Left lung (tissue), 10 donors: ENCODE measurements around the gene RTF1. TPM values are rescaled to one million over a fixed set of nuclear protein-coding genes. Genes with fewer than 3 reads are reported as not detected.

Experiments
- ATAC-seq: fragments of 200-7000 bp; cut with Tn5 transposase; one replicate; pipeline ENCODE4 v1.9.1; 2020; ENCODE audit warnings: moderate library complexity
- DNase-seq, 4 donors: peaks; one replicate each; pipeline ENCODE4 v3.0.0-alpha.2; 2013 to 2020
- H3K27ac ChIP-seq, 2 donors: fragments of 200-600 bp; sonication (generic) in 1 of 2; one replicate each; pipeline versions ENCODE4 v1.5.0 to v1.8.0; 2020 to 2021
- H3K27me3 ChIP-seq, 2 donors: fragments of 200-600 bp; sonication (generic) in 1 of 2; one replicate each; pipeline versions ENCODE4 v1.5.0 to v1.8.0; 2020 to 2021
- H3K36me3 ChIP-seq, 2 donors: fragments of 200-600 bp; sonication (generic) in 1 of 2; one replicate each; pipeline versions ENCODE4 v1.5.0 to v1.8.0; 2020 to 2021
- H3K4me1 ChIP-seq, 2 donors: fragments of 200-600 bp; one replicate each; pipeline ENCODE4 v1.8.0; 2021
- H3K4me3 ChIP-seq, 2 donors: fragments of 200-600 bp; sonication (generic) in 1 of 2; one replicate each; pipeline versions ENCODE4 v1.5.0 to v1.8.0; 2020 to 2021; ENCODE audit warnings: mild to moderate bottlenecking in 1 of 2
- H3K9me3 ChIP-seq, 2 donors: fragments of 200-600 bp; sonication (generic) in 1 of 2; one replicate each; pipeline versions ENCODE4 v1.5.0 to v1.8.0; 2020 to 2021
- intact Hi-C, 2 donors: fragments of 100-400 bp; cut with DNase I; formaldehyde crosslinking; loops; one replicate each; pipeline versions ENCODE4 v1.11.2 to v1.14.2; 2022
- polyA plus RNA-seq, 6 donors: library from polyadenylated mRNA; unstranded; fragments of 120-200 nt; gene quantifications; one replicate each; pipeline ENCODE4 v1.2.1, GENCODE V29; 2013; ENCODE audit not compliant: insufficient read length in 6 of 6
- total RNA-seq, 2 donors: library from RNA; stranded (reverse); fragmentation: NEBNext Ultra II Directional; extraction: Animal tissue kit (Norgen Biotek cat#: 25700); gene quantifications; one replicate each; pipeline ENCODE4 v1.2.1, GENCODE V29; 2021
- TF ChIP-seq, protein P1 (sequence below), 2 donors: fragments of 200-600 bp; sonication (generic) in 1 of 2; IDR thresholded peaks; one replicate each; pipeline versions ENCODE4 v1.5.0 to v1.8.0; 2021; ENCODE audit warnings: antibody characterized with exemption in 2 of 2
- donor health status: DM: no; HTN: yes; CAD: no.
- donor health status: DM: no; HTN: no; CAD: no.

The RTF1 gene
- total and polyA plus RNA-seq, 8 donors, result 22.3 to 70.6 (median 69.2) TPM

DNA sequence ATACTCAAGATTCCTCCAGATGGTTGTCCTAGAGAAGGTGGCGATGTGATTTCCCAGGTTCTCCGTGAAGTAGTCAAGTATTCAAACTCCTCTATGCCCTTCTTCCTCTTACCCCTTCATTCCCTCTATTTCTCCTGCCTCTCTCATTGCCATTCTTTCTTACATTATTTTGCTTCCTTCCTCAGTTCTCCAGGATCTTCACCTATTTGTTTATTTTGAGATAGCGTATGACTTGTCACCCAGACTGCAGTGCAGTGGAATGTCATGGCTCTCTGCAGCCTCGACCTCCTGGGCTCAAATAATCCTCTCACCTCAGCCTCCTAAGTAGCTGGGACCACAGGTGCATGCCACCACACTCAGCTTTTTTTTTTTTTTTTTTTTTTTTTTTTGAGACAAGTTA is 75.0 kb downstream of the RTF1 start:
- Histone ChIP-seq H3K36me3 (no peaks in the 10 kb centered on the region), H3K27me3 (peaks cover 22 to 65% of the 10 kb centered on the region in 2 donors), H3K27ac (no peak overlapping the region), H3K4me1 (peaks cover 25 to 40% of the 10 kb centered on the region in 2 donors), H3K9me3 (no peaks in the 10 kb centered on the region), H3K4me3 (no peak overlapping the region)
- no peak for ATAC-seq
- TF ChIP-seq, protein P1, sequence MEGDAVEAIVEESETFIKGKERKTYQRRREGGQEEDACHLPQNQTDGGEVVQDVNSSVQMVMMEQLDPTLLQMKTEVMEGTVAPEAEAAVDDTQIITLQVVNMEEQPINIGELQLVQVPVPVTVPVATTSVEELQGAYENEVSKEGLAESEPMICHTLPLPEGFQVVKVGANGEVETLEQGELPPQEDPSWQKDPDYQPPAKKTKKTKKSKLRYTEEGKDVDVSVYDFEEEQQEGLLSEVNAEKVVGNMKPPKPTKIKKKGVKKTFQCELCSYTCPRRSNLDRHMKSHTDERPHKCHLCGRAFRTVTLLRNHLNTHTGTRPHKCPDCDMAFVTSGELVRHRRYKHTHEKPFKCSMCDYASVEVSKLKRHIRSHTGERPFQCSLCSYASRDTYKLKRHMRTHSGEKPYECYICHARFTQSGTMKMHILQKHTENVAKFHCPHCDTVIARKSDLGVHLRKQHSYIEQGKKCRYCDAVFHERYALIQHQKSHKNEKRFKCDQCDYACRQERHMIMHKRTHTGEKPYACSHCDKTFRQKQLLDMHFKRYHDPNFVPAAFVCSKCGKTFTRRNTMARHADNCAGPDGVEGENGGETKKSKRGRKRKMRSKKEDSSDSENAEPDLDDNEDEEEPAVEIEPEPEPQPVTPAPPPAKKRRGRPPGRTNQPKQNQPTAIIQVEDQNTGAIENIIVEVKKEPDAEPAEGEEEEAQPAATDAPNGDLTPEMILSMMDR (IDR thresholded peaks at IDR 0.05), result no peak
- DNase-seq, result no peak
- intact Hi-C loops, result no loop called here

DNA sequence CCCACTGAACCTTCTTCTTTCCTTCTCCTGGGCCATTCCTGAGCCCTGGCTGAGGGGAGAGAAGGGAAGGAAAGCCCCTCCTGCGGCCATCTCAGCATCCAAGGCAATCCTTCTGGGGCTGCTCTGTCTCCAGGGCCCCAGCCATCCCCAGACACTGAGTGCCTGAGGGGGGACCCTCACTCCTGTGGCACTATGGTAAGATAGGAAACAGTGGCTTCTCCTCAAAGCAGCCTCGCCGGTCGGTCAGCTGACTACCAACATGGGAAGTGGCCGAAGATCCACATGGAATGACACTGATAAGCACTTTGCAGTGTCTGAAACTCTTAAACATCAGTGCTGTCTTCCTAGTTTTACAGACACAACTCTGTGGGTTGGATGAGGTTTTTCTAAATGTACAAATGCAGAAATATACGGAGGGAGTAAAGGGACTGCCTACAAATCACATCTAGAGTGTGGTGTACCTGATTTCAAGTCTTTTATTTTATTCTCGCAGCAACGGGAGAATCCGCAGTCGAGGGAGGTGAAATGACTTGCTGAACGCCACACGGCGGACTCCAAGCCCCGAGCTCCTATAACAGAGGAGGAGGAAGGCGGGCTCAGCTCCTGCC is 75.8 kb downstream of the RTF1 start:
- Histone ChIP-seq H3K36me3 (no peaks in the 10 kb centered on the region), H3K27me3 (peaks cover 22 to 73% of the 10 kb centered on the region in 2 donors), H3K4me3 (peak overlapping the region; percentile 67 to 69), H3K9me3 (no peaks in the 10 kb centered on the region), H3K27ac (peak overlapping the region in 1 of 2 donors; percentile 33), H3K4me1 (peaks cover 25 to 40% of the 10 kb centered on the region in 2 donors)
- ATAC-seq (no peak), DNase-seq (no peak)
- intact Hi-C loops, result no loop called here
- TF ChIP-seq, protein P1 (IDR thresholded peaks at IDR 0.05), result no peak

DNA sequence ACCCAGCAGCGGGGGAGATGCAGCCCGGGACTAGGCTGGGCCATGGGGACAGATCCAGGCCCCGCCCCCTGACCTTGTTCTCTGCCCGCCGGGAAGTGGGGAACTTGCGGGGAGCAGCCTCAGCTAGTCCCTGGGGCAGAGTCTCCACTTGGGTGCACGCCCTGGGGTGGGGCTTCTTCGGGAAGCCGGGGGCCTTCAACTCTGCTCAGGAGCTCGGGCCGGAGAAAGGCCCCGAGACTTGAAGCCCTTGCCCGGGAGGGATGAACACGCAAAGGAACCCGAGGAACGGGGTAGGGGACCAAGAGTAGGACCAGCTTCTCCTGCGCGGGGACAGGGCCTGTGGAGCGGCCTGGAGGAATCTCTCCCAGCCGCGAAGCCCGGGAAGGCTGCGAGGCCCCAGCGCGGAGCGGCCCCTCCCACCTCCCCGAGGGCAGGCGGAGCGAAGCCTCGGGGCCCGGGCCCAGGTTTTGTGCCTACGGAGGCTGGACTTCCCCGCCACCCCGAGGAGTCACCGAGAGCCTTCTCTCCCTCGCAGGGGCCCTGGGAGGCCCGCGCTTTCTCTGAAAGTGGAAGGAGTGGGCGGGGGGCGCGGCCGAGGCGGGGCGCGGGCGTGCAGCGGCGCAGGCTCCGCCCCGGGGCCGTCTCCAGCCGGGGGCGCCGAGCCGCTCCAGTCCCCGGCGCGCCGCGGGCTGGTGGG is 76.5 kb downstream of the RTF1 start, which contains the start of gene ITPKA:
Gene ITPKA, plus strand, starts transcription at position 670 of the 697 bp plus-strand sequence. CDS start 54 bp downstream, outside the sequence.
- Histone ChIP-seq H3K4me3 (peak within 1 kb of the TSS; percentile 67 to 69), H3K27me3 (peaks cover 22 to 79% of the 10 kb centered on the region in 2 donors), H3K27ac (peak within 1 kb of the TSS; percentile 33 to 47), H3K36me3 (no peaks in the 10 kb centered on the region), H3K9me3 (no peaks in the 10 kb centered on the region), H3K4me1 (peaks cover 25 to 40% of the 10 kb centered on the region in 2 donors)
- peak; percentile 89 for ATAC-seq
- TF ChIP-seq, protein P1 (IDR thresholded peaks at IDR 0.05), result no peak
- DNase-seq, result peak; percentile 60 to 92 (median 78)
- intact Hi-C loops, result no loop called here

DNA sequence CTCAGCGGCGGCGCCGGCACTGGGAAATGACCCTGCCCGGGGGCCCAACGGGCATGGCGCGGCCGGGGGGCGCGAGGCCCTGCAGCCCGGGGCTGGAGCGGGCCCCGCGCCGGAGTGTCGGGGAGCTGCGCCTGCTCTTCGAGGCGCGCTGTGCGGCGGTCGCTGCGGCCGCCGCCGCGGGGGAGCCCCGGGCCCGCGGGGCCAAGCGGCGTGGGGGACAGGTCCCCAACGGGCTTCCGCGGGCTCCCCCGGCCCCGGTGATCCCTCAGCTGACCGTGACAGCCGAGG is 77.0 kb downstream of the RTF1 start:
- Histone ChIP-seq H3K27me3 (peaks cover 22 to 84% of the 10 kb centered on the region in 2 donors), H3K4me1 (peaks cover 25 to 40% of the 10 kb centered on the region in 2 donors), H3K9me3 (no peaks in the 10 kb centered on the region), H3K27ac (no peak overlapping the region), H3K36me3 (no peaks in the 10 kb centered on the region), H3K4me3 (peak overlapping the region; percentile 67 to 69)
- ATAC-seq (no peak), DNase-seq (no peak)
- TF ChIP-seq, protein P1 (IDR thresholded peaks at IDR 0.05), result no peak
- intact Hi-C loops, result no loop called here

DNA sequence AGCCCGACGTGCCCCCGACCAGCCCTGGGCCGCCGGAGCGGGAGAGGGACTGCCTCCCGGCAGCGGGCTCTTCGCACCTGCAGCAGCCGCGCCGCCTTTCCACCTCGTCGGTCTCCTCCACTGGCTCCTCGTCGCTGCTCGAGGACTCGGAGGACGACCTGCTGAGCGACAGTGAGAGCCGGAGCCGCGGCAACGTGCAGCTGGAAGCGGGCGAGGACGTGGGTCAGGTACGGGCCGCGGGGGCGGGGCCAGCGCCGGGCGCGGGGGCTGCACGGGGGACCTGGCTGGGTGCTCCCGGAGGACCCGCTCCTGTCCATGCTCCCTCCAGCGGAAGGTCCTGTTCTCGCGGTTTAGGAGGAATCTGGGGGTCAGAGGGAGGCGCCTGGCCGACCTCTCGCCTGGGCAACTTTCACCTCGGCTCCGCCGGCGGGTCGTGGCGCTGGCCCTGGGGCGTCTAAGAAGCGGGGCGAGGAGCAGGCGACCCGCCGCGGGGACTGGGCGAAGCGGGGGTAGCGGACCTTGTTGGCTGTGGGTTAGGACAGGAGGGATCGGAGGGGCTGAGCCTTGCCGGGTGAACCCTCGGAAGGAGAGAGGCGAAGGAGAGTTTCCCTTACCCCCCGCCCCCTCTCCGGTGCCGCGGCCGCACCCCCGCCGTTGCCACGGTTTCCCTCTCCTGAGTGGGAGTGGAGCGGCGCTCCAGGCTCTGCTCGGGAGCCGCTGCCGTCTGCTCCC is 77.5 kb downstream of the RTF1 start:
- H3K27ac ChIP-seq, result no peak overlapping the region
- ATAC-seq (no peak), DNase-seq (peak in 1 of 4 donors; percentile 87)
- TF ChIP-seq, protein P1 (IDR thresholded peaks at IDR 0.05), result no peak
- peaks cover 25 to 40% of the 10 kb centered on the region in 2 donors for H3K4me1 ChIP-seq
- no peaks in the 10 kb centered on the region for H3K36me3 ChIP-seq
- intact Hi-C loops, result no loop called here
- peaks cover 22 to 89% of the 10 kb centered on the region in 2 donors for H3K27me3 ChIP-seq
- no peaks in the 10 kb centered on the region for H3K9me3 ChIP-seq
- H3K4me3 ChIP-seq, result peak overlapping the region; percentile 67 to 69
